Body of pancreas (tissue), 4 donors: ENCODE data around the gene ACSL6. TPM values are rescaled to one million over a fixed set of nuclear protein-coding genes. Genes with fewer than 3 reads are reported as not detected.

Experiments
- ATAC-seq: fragments of 150-250 bp; one replicate; pipeline ENCODE4 v1.9.1; 2016
- DNase-seq, 4 donors: peaks; one replicate each; pipeline ENCODE4 v3.0.0-alpha.2; 2019
- H3K27ac ChIP-seq, 4 donors: fragments of 200-600 bp; sonication (generic); 1 replicate in 3 of 4; 2 replicates in 1 of 4; pipeline versions ENCODE4 v1.5.1 to v1.6.1; 2016 to 2019; ENCODE audit warnings: mild to moderate bottlenecking in 1 of 4, mixed read lengths in 1 of 4, moderate library complexity in 1 of 4
- H3K27me3 ChIP-seq, 2 donors: fragments of 200-600 bp; sonication (generic); one replicate each; pipeline ENCODE4 v1.6.0; 2016; ENCODE audit warnings: mild to moderate bottlenecking in 1 of 2
- H3K36me3 ChIP-seq, 2 donors: fragments of 200-600 bp; sonication (generic); replicated peaks in 1 of 2; 2 replicates each; pipeline ENCODE4 v1.5.1; 2016; ENCODE audit warnings: low read depth in 2 of 2; ENCODE audit not compliant: insufficient read depth in 1 of 2
- H3K4me1 ChIP-seq: fragments of 200-600 bp; sonication (generic); one replicate; pipeline ENCODE4 v1.6.0; 2016
- H3K4me3 ChIP-seq, 2 donors: fragments of 200-600 bp; sonication (generic); 1 replicate in 1 of 2; 2 replicates in 1 of 2; pipeline ENCODE4 v1.5.1; 2016 to 2019
- H3K9me3 ChIP-seq, 3 donors: fragments of 200-600 bp; sonication (generic); 1 replicate in 2 of 3; 2 replicates in 1 of 3; pipeline ENCODE4 v1.5.1; 2016
- POLR2A ChIP-seq, 3 donors: fragments of 450-650 bp; IDR thresholded peaks; one replicate each; pipeline ENCODE4 v1.6.1; 2016; ENCODE audit warnings: antibody characterized with exemption in 3 of 3, mild to moderate bottlenecking in 2 of 3
- WGBS, 2 donors: methylation state at CpG; one replicate each; pipeline ENCODE4 v1.1.5; 2017; 5-methylcytosine and 5-hydroxymethylcytosine counted together
- intact Hi-C: fragments of 100-400 bp; cut with DNase I; formaldehyde crosslinking; loops from one replicate; pipeline ENCODE4 v1.15.1; 2023
- total RNA-seq, 2 donors: library from RNA; depleted of rRNA; stranded (reverse); fragments of >200 nt; gene quantifications; one replicate each; pipeline ENCODE4 v1.1.0, GENCODE V29; 2016
- TF ChIP-seq, protein P1 (sequence below), 7 experiments: fragments of 450-650 bp in 4 of 7; fragments of 200-600 bp in 3 of 7; sonication (generic) in 3 of 7; IDR thresholded peaks; one replicate each; pipeline ENCODE4 v1.5.1; 2016 to 2019; ENCODE audit warnings: antibody characterized with exemption in 7 of 7

Gene ACSL6
- total RNA-seq, 2 donors from 2014 or later: 2.0 to 2.1 TPM

DNA sequence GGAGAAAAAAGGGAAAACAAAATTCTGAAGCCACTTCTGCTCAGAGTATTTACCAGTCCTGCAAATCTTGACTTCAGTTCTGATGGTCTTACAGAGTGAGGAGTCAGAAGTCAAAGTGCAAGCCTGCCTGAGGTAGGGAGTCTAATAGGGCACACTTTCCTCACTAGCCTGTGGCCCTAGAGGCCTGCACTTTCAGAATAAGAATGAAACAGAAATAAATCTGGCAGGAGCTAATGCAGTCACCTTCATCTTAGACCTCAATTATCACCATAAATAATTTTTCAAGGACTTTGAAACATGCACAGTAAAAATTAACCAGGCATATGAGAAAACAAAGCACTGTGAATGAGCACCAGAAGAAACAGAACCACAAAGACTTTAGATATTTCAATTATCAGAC, 20.7 kb upstream of the ACSL6 start:
- Histone ChIP-seq H3K27ac (no peak overlapping the region), H3K9me3 (no peaks in the 10 kb centered on the region), H3K27me3 (peaks cover 0 to 4% of the 10 kb centered on the region in 2 donors), H3K4me1 (no peaks in the 10 kb centered on the region), H3K36me3 (no peaks in the 10 kb centered on the region), H3K4me3 (no peak overlapping the region)
- TF ChIP-seq, protein P1, sequence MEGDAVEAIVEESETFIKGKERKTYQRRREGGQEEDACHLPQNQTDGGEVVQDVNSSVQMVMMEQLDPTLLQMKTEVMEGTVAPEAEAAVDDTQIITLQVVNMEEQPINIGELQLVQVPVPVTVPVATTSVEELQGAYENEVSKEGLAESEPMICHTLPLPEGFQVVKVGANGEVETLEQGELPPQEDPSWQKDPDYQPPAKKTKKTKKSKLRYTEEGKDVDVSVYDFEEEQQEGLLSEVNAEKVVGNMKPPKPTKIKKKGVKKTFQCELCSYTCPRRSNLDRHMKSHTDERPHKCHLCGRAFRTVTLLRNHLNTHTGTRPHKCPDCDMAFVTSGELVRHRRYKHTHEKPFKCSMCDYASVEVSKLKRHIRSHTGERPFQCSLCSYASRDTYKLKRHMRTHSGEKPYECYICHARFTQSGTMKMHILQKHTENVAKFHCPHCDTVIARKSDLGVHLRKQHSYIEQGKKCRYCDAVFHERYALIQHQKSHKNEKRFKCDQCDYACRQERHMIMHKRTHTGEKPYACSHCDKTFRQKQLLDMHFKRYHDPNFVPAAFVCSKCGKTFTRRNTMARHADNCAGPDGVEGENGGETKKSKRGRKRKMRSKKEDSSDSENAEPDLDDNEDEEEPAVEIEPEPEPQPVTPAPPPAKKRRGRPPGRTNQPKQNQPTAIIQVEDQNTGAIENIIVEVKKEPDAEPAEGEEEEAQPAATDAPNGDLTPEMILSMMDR (IDR thresholded peaks at IDR 0.05): no peak
- no peak for TF ChIP-seq POLR2A (IDR thresholded peaks at IDR 0.05)
- DNase-seq: no peak
- intact Hi-C loops: no loop called here
- ATAC-seq: no peak

DNA sequence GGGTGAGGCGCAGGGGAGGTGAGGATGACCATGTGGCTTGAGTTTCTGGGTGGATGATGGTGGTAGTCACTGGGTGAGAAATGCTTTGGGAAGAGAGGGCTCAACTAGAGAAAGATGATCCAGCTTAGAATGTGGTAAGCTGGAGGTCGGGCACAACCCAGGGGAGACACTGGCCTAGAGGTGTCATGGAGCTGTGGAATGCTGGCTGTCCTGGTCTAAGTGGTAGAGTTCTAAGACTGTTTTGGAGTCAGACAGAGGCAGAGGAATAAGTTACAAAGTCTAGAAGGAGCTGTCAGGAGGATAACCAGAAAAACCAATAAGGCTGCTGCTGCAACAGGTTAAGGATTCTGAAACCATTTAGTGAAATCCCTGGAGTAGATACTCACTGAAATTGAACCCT, 19.2 kb upstream of the ACSL6 start:
- Histone ChIP-seq H3K4me1 (no peaks in the 10 kb centered on the region), H3K9me3 (no peaks in the 10 kb centered on the region), H3K27me3 (peaks cover 0 to 4% of the 10 kb centered on the region in 2 donors), H3K36me3 (no peaks in the 10 kb centered on the region), H3K4me3 (no peak overlapping the region), H3K27ac (no peak overlapping the region)
- no peak for TF ChIP-seq POLR2A (IDR thresholded peaks at IDR 0.05)
- TF ChIP-seq, protein P1 (IDR thresholded peaks at IDR 0.05): no peak
- intact Hi-C loops: no loop called here
- DNase-seq (no peak), ATAC-seq (no peak)
- WGBS, 2 donors: 76 to 94% methylated on average over 2 of the region's 2 CpGs

DNA sequence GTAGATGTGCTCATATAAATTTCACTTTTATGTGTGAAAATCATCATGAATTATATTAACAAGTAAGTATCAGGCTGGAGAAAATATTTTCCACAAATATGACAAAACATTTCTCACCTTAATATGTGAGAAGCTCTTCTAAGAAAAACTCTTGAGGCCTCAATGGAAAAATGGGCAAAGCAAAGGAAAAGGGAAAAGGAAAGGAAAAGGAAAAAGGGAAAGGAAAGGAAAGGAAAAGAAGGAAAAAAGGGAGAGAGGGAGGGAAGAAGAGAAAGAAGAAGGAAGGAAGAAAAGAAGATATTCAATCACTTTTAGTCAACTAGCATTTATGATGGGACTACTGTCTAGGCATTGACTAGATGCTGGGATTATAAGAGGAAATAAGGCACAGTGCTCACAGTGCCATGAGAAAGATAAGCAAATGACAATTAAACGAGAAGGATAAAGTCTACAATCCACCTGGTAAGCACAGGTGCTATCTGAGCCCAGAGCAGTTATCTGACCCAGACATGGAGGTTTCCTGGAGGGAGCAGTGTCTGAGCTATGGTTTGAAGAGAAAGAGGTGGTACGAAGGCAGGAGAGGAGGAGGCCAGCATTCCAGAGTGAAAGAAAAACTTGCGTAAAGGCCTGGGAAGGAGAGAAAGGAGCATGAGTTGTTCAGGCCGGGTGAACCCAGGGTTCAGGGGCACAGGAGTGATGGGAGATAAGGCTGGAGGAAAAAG, 18.3 kb upstream of the ACSL6 start:
- no peak for TF ChIP-seq POLR2A (IDR thresholded peaks at IDR 0.05)
- TF ChIP-seq, protein P1 (IDR thresholded peaks at IDR 0.05): no peak
- no peaks in the 10 kb centered on the region for H3K9me3 ChIP-seq
- ATAC-seq (no peak), DNase-seq (no peak)
- H3K27me3 ChIP-seq: peaks cover 0 to 4% of the 10 kb centered on the region in 2 donors
- H3K36me3 ChIP-seq: no peaks in the 10 kb centered on the region
- WGBS, 2 donors: 66 to 73% methylated on average over 4 of the region's 4 CpGs
- no peaks in the 10 kb centered on the region for H3K4me1 ChIP-seq
- no peak overlapping the region for H3K4me3 ChIP-seq
- intact Hi-C loops: no loop called here
- no peak overlapping the region for H3K27ac ChIP-seq

DNA sequence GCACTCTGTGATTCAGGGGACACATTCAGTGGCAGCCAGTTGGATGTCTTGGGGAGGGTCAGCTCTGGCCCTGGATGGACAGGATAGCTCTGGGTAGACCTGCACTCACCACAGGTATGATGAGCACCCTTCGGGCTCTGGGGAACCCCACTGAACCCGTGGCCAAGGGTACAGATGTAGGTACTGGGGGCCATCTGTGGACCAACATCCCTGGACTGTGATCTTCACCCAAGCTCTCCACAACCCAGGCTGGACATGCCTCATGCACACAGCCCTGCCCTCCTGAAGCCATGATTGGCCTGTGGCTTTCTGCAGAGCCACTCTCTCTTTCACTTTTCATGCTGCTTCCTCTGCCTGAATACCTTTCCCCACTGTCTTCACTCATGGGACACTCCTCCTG, 15.6 kb upstream of the ACSL6 start:
- Histone ChIP-seq H3K9me3 (no peaks in the 10 kb centered on the region), H3K4me1 (no peaks in the 10 kb centered on the region), H3K27ac (no peak overlapping the region), H3K36me3 (no peaks in the 10 kb centered on the region), H3K4me3 (no peak overlapping the region), H3K27me3 (no peaks in the 10 kb centered on the region)
- DNase-seq (no peak), ATAC-seq (no peak)
- 86% methylated on average over 2 of the region's 2 CpGs; no CpG with 5 or more reads in 1 of the 2 donors for WGBS, 2 donors
- TF ChIP-seq, protein P1 (IDR thresholded peaks at IDR 0.05): no peak
- TF ChIP-seq POLR2A (IDR thresholded peaks at IDR 0.05): no peak
- intact Hi-C loops: no loop called here

DNA sequence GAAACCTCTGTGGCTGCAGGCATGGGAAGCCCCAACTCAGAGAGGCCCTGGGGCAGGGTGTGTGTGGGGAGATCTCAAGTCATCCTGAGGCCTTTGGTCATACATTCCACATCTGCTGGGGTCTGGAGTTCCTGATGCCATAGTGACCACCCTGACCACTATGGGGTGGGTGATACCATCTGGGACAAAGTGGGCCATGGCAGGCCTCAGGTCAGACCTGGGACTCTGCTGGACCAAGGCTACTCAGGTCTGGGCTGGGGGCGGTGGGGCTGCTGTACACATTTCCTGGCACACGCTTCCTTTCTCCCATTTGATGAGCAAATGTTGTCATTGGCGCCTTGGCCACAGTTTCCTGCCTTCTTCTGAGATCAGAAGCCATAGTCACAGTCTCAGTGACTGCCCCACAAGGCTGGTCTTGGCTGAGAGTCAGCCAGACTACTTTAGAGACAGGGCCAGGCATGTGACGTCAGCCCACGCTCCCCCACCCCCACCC, 15.1 kb upstream of the ACSL6 start:
- H3K27me3 ChIP-seq: no peaks in the 10 kb centered on the region
- H3K9me3 ChIP-seq: no peaks in the 10 kb centered on the region
- no peak for DNase-seq
- no peak overlapping the region for H3K27ac ChIP-seq
- intact Hi-C loops: no loop called here
- H3K36me3 ChIP-seq: no peaks in the 10 kb centered on the region
- H3K4me1 ChIP-seq: no peaks in the 10 kb centered on the region
- 76 to 77% methylated on average over 5 of the region's 5 CpGs for WGBS, 2 donors
- TF ChIP-seq POLR2A (IDR thresholded peaks at IDR 0.05): no peak
- TF ChIP-seq, protein P1 (IDR thresholded peaks at IDR 0.05): no peak
- ATAC-seq: no peak
- H3K4me3 ChIP-seq: no peak overlapping the region
